GM23248 (cell line): ENCODE measurements around the gene CD74.

Source experiments
- EZH2 ChIP-seq: fragments of 200-600 bp; sonication (generic); IDR thresholded peaks from 2 replicates; pipeline ENCODE4 v1.6.1; 2018; ENCODE audit warnings: antibody characterized with exemption, mild to moderate bottlenecking; ENCODE audit not compliant: insufficient read depth, poor library complexity, severe bottlenecking
- EZH2phosphoT487 ChIP-seq: fragments of 200-600 bp; sonication (generic); IDR thresholded peaks from 2 replicates; pipeline ENCODE4 v1.6.1; 2018; ENCODE audit warnings: antibody characterized with exemption, moderate library complexity, mild to moderate bottlenecking, low read depth; ENCODE audit not compliant: insufficient read depth

DNA sequence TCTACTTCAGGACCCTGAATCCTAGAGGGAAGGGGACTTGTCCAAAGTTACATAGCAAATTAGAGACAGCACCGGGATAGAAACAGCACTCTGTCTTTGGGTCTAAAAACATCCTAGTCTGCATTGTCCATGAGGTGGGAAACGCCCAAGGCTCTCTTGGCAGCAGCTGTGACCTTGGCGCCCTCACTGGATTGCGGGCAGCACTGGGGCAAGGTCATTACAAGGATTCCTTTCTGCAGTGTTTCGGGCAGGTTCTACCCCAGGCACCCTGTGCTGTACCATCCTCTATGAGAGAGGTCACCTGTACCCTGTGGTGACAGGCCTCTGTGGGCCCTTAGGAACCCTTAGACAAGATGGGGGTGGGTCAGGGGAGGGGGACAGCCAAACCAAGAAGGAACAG lies 8.6 kb downstream of the CD74 start:
- TF ChIP-seq EZH2phosphoT487 (no peak), EZH2 (no peak)
